Measurements from ENCODE around the gene LIAS. TPM values are rescaled to one million over a fixed set of nuclear protein-coding genes. Genes with fewer than 3 reads are reported as not detected.
"Not testable (repeated sequence)": the region's sequence is repeated elsewhere in the genome, so short reads cannot be mapped to it uniquely, and the experiment has no call there.

LIAS gene
- total RNA-seq, 2 experiments from 2014 or later = 30.9 to 31.7 TPM

DNA sequence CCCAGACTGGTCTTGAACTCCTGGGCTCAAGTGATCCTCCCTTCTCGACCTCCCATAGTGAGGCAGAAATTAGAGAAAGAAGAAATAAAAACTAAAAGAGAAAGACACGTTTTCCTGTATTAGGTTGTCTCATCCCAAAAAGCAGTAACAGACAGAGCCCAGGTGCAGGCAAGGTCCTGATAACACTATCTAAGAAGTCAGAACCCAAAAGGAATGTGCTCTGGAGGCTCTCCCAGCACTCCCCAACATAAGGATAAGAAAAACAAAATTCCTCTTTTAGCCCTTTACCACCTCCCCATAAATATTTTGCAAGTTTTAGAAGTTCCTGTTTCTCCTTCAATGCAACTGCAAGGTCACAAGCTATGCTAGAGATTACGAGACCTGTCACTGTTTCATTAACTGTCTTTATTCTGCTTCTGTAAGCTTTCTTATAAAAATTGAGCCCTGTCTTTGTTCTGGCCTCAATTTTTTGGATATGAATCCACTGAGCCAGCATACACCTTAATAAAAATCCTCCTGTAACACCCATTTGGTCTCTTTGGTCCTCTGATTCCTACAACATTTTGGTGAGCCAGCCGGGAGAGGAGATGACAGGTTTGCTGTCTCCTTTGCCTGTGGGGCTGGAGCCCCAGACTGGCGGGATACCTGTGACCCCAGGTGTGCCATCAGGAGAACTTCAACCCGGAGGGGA lies 25.9 kb downstream of the LIAS start:
- intact Hi-C loops (cut with micrococcal nuclease) = no loop called here
- no peaks in the 10 kb centered on the region for H3K9me3 Mint-ChIP-seq
- CTCF ChIA-PET = interaction anchor here (0.7 to 0.8 kb wide), 2 partner anchors 16 to 121 kb away, joined by 3 to 4 read pairs; no protein-coding TSS in a partner anchor

GRCh38 chr4:39486221-39486804 lies 27.5 kb downstream of the LIAS start:
- no peaks in the 10 kb centered on the region for H3K27me3 Mint-ChIP-seq (ENCODE audit: low read depth)
- H3K27ac Mint-ChIP-seq = no peak overlapping the region
- H3K4me3 Mint-ChIP-seq = no peak overlapping the region
- CTCF ChIA-PET = interaction anchor here (0.6 kb wide), 1 partner anchor 512 kb away, joined by 3 read pairs; no protein-coding TSS in a partner anchor
- no peaks in the 10 kb centered on the region for H3K4me1 Mint-ChIP-seq (ENCODE audit: low read depth)
- no peak for DNase-seq
- H3K9me3 Mint-ChIP-seq = no peaks in the 10 kb centered on the region
- H3K36me3 Mint-ChIP-seq (ENCODE audit: low read depth) = no peaks in the 10 kb centered on the region
- intact Hi-C loops (cut with micrococcal nuclease) = no loop called here

More for the DNA sequence above, 25.9 kb downstream of the LIAS start:
- DNase-seq = no peak
- Mint-ChIP-seq H3K27me3 (ENCODE audit: low read depth) (no peaks in the 10 kb centered on the region), H3K27ac (no peak overlapping the region), H3K4me3 (no peak overlapping the region), H3K4me1 (ENCODE audit: low read depth) (no peaks in the 10 kb centered on the region), H3K36me3 (ENCODE audit: low read depth) (peaks cover 2% of the 10 kb centered on the region)

DNA sequence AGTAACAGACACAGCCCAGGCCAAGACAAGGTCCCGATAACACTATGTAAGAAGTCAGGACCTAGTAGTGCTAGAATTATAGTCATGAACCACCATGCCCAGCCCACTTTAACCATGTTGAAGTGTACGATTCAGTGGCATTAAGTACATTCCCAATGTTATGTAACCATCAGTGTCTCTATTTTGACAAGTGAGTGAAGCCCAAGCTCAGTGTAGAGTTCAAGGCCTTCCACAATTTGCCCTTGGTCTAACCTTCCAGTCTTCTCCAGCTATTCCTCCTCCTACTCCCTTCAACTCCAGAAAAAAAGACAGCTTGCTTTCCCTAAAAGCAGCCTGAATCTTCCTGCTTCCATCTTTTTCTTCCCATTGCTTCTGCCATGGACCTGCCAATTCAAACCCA lies 31.5 kb downstream of the LIAS start:
- Mint-ChIP-seq H3K36me3 (ENCODE audit: low read depth) (no peaks in the 10 kb centered on the region), H3K4me1 (ENCODE audit: low read depth) (no peaks in the 10 kb centered on the region), H3K9me3 (no peaks in the 10 kb centered on the region), H3K27me3 (ENCODE audit: low read depth) (no peaks in the 10 kb centered on the region), H3K27ac (no peak overlapping the region), H3K4me3 (no peak overlapping the region)
- CTCF ChIA-PET = interaction anchor here (0.6 kb wide), 1 partner anchor 315 kb away, joined by 3 read pairs; no protein-coding TSS in a partner anchor
- no peak for DNase-seq
- intact Hi-C loops (cut with micrococcal nuclease) = no loop called here

DNA sequence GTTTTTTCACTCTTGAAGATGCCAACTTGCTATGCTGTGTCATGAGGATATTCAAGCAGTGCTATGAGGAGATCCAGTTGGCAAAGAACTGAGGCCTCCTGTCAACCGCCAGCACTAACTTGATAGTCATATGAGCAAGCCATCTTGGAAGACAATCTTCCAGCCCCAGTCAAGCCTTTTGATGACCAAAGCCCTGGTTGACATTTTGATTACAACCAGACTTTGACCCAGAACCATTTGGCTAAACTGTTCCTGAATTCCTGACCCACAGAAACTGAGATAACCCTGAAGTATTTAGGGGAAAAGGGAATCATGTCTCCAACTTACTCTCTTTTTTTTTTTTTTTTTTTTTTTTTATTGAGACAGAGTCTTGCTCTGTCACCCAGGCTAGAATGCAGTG lies 35.5 kb downstream of the LIAS start:
- intact Hi-C loops (cut with micrococcal nuclease) = no loop called here
- CTCF ChIA-PET = no interaction called here

GRCh38 chr4:39495446-39496213 lies 36.8 kb downstream of the LIAS start:
- no peaks in the 10 kb centered on the region for H3K9me3 Mint-ChIP-seq
- CTCF ChIA-PET = interaction anchor here (0.6 to 2.2 kb wide), 2 partner anchors 26 to 270 kb away, joined by 4 to 8 read pairs; no protein-coding TSS in a partner anchor
- no peaks in the 10 kb centered on the region for H3K4me1 Mint-ChIP-seq (ENCODE audit: low read depth)

More for the DNA sequence above, 35.5 kb downstream of the LIAS start:
- no peak overlapping the region for H3K4me3 Mint-ChIP-seq
- H3K4me1 Mint-ChIP-seq (ENCODE audit: low read depth) = no peaks in the 10 kb centered on the region
- no peak for DNase-seq
- no peaks in the 10 kb centered on the region for H3K9me3 Mint-ChIP-seq
- H3K27ac Mint-ChIP-seq = no peak overlapping the region
- peaks cover 5% of the 10 kb centered on the region for H3K36me3 Mint-ChIP-seq (ENCODE audit: low read depth)
- no peaks in the 10 kb centered on the region for H3K27me3 Mint-ChIP-seq (ENCODE audit: low read depth)

GRCh38 chr4:39497909-39498726 lies 39.3 kb downstream of the LIAS start:
- H3K9me3 Mint-ChIP-seq = no peaks in the 10 kb centered on the region
- CTCF ChIA-PET = no interaction called here
- H3K36me3 Mint-ChIP-seq (ENCODE audit: low read depth) = peaks cover 7% of the 10 kb centered on the region
- no peaks in the 10 kb centered on the region for H3K4me1 Mint-ChIP-seq (ENCODE audit: low read depth)
- no peak overlapping the region for H3K27ac Mint-ChIP-seq
- H3K27me3 Mint-ChIP-seq (ENCODE audit: low read depth) = no peaks in the 10 kb centered on the region
- no peak overlapping the region for H3K4me3 Mint-ChIP-seq
- DNase-seq = no peak
- intact Hi-C loops (cut with micrococcal nuclease) = no loop called here

More at GRCh38 chr4:39495446-39496213, 36.8 kb downstream of the LIAS start:
- H3K27me3 Mint-ChIP-seq (ENCODE audit: low read depth) = no peaks in the 10 kb centered on the region
- no peak overlapping the region for H3K4me3 Mint-ChIP-seq
- no peak for DNase-seq
- H3K27ac Mint-ChIP-seq = no peak overlapping the region
- intact Hi-C loops (cut with micrococcal nuclease) = no loop called here
- peaks cover 7% of the 10 kb centered on the region for H3K36me3 Mint-ChIP-seq (ENCODE audit: low read depth)

DNA sequence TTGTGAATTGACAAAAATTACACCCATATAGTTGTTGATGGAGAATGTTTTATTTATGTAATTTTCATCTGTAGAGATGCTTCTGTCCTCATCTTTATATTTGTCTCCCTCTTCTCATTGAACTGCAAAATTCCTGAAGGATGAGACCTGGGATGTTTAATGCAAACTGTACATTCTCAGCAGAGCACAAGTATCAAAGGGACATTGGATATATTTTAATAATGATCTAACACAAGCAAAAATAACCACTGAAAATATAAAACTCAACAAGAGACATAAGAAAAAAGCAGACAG lies 39.8 kb downstream of the LIAS start:
- no peak for DNase-seq
- CTCF ChIA-PET = no interaction called here
- no peak overlapping the region for H3K27ac Mint-ChIP-seq
- no peaks in the 10 kb centered on the region for H3K9me3 Mint-ChIP-seq
- intact Hi-C loops (cut with micrococcal nuclease) = no loop called here
- H3K27me3 Mint-ChIP-seq (ENCODE audit: low read depth) = no peaks in the 10 kb centered on the region
- H3K4me3 Mint-ChIP-seq = no peak overlapping the region
- H3K36me3 Mint-ChIP-seq (ENCODE audit: low read depth) = peaks cover 10% of the 10 kb centered on the region
- H3K4me1 Mint-ChIP-seq (ENCODE audit: low read depth) = no peaks in the 10 kb centered on the region

GRCh38 chr4:39502019-39502663 lies 43.3 kb downstream of the LIAS start:
- Mint-ChIP-seq H3K36me3 (ENCODE audit: low read depth) (peaks cover 16% of the 10 kb centered on the region), H3K27me3 (ENCODE audit: low read depth) (no peaks in the 10 kb centered on the region), H3K27ac (no peak overlapping the region), H3K4me1 (ENCODE audit: low read depth) (no peaks in the 10 kb centered on the region), H3K4me3 (no peak overlapping the region), H3K9me3 (no peaks in the 10 kb centered on the region)
- intact Hi-C loops (cut with micrococcal nuclease) = no loop called here
- CTCF ChIA-PET = interaction anchor here (0.6 kb wide), 1 partner anchor 200 kb away, joined by 7 read pairs; no protein-coding TSS in a partner anchor
- no peak for DNase-seq

DNA sequence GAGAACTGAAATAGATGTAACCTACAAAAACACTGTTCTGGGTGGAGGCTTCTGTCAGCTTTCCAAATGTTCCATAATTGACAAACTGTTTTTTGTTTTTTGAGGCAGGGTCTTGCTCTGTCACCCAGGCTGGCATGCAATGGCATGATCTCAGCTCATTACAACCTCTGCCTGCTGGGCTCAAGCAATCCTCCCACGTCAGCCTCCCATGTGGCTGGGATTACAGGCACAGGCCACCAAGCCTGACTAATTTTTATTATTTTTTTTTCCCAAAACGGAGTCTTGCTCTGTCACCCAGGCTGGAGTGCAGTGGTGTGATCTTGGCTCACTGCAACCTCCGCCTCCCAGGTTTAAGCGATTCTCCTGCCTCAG lies 43.8 kb downstream of the LIAS start:
- DNase-seq; H3K4me3 Mint-ChIP-seq; H3K4me1 Mint-ChIP-seq (ENCODE audit: low read depth); intact Hi-C loops (cut with micrococcal nuclease); H3K27ac Mint-ChIP-seq; H3K9me3 Mint-ChIP-seq; H3K27me3 Mint-ChIP-seq (ENCODE audit: low read depth); CTCF ChIA-PET: not testable (repeated sequence)
- H3K36me3 Mint-ChIP-seq (ENCODE audit: low read depth) = peaks cover 16% of the 10 kb centered on the region

DNA sequence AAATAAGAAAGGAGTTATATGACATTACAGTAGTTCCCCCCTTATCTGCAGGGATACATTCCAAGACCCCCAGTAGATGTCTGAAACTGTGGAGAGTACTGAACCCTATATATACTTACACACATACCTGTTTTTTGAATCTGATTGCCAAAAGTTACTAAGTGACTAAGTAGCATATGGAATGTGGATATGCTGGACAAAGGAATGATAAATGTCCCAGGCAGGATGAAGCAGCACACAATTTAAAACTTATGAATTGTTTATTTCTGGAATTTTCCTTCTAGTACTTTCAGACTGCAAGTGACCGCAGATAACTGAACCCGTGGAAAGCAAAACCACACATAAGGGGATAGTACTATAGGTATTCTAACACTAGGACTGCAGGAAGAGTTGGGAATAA lies 45.7 kb downstream of the LIAS start:
- no peaks in the 10 kb centered on the region for H3K27me3 Mint-ChIP-seq (ENCODE audit: low read depth)
- intact Hi-C loops (cut with micrococcal nuclease) = no loop called here
- no peak overlapping the region for H3K4me3 Mint-ChIP-seq
- CTCF ChIA-PET = no interaction called here
- DNase-seq = no peak
- H3K36me3 Mint-ChIP-seq (ENCODE audit: low read depth) = peaks cover 12% of the 10 kb centered on the region
- no peaks in the 10 kb centered on the region for H3K9me3 Mint-ChIP-seq
- H3K4me1 Mint-ChIP-seq (ENCODE audit: low read depth) = no peaks in the 10 kb centered on the region
- no peak overlapping the region for H3K27ac Mint-ChIP-seq

GRCh38 chr4:39505581-39505980 lies 46.7 kb downstream of the LIAS start:
- CTCF ChIA-PET = interaction anchor here (1.2 kb wide), 1 partner anchor 125 kb away, joined by 3 read pairs; no protein-coding TSS in a partner anchor
- peaks cover 10% of the 10 kb centered on the region for H3K36me3 Mint-ChIP-seq (ENCODE audit: low read depth)
- no peaks in the 10 kb centered on the region for H3K27me3 Mint-ChIP-seq (ENCODE audit: low read depth)
- intact Hi-C loops (cut with micrococcal nuclease) = no loop called here
- no peak for DNase-seq
- H3K27ac Mint-ChIP-seq = no peak overlapping the region
- no peaks in the 10 kb centered on the region for H3K4me1 Mint-ChIP-seq (ENCODE audit: low read depth)
- H3K4me3 Mint-ChIP-seq = no peak overlapping the region
- H3K9me3 Mint-ChIP-seq = no peaks in the 10 kb centered on the region

Data from activated naive CD4-positive, alpha-beta T cell treated with anti-CD3 and anti-CD28 coated beads for 36 hours (primary cell).